ENCODE measurements around the gene LMAN2. TPM values are rescaled to one million over a fixed set of nuclear protein-coding genes. Genes with fewer than 3 reads are reported as not detected.

The LMAN2 gene
- total and polyA plus RNA-seq, 7 experiments from 2014 or later: 71.8 to 202 (median 102) TPM

DNA sequence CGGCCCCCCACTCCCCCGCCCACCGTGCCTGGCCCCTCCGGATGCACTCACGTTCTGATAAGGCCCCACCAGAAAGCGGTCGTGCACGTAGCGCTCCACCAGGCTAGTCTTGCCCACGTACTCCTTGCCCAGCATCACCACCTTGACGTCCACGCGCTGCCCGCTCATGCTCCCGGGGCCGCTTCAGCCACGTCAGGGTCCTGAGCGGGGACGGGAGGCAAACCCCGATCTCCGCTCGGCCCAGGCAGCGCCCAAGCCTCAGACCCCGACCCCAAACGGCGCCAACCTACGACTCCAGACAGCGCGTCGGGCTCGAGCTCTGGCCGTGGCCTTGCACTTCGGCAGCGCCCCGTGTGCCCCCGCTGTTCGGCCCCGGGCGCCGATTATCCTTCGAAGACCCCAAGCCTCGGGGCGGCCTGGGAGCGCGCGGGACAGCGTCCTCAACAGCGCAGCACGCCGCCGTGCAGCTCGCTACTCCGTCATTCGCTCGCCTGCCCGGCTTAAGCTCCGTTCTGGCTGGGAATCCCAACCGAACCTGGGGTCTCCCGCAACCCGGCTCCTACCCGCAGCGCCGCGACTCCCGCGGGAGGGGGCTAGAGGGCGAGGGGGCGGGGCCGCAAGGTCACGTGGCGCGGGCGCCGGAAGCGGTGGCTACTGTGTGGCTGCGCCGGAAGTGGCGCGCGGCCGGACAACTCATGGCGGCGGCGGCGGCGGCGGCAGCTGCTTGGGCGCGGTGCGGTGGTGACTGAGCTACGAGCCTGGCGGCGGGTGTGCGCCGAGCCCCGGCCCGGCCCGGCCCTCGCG, 48.1 kb downstream of the LMAN2 start, which contains the start of the genes PRELID1 and RAB24:
Gene PRELID1, plus strand, starts transcription at position 679 of the 804 bp plus-strand sequence. CDS start 187 bp downstream, outside the sequence.
Gene RAB24, minus strand, starts transcription at position 599 of the 804 bp plus-strand sequence. Its CDS starts 431 bp downstream, at position 168.
- POLR2A ChIA-PET: interaction anchor here (0.7 to 1.3 kb wide), 9 partner anchors 9 to 170 kb away, joined by 3 to 6 read pairs (median 3); partner anchors contain the start of genes MXD3 and NSD1
- H3K27ac Mint-ChIP-seq: peak within 1 kb of the TSS; percentile 73 to 96 (median 90)

DNA sequence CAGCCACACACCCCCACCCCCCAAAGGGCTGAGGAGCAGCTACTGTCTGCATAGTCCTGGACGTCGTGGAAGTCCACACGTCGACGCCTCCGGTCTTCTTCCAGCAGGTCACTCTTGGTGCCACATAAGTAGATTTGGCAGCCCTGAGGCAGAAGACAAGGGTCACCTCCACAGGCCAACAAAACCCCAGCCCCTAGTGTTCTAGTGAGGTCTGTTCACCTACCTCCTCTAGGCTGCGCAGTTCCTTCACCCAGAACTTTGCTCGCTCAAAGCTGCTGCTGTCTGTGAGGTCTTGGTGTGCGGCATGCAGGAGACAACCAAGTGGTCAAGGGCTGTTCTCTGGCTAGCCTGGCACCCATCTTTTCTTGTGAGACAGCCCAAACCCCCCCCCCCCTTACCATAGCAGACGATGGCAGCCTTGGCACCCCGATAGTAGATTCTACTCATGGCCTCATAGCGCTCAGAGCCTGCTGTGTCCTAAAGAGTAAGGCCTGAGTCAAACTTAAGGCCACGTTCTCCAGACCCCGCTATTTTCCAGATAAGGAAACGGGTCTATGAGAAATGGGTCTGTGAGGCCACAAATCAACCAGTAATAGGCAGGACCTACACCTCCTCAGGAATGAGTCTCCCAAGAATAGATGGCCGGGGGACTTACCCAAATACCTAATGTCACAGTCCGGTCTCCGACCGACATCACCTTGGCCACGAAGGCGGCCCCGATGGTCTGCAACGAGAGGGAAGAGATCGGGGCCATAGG, 48.9 kb downstream of the LMAN2 start:
- ChIA-PET POLR2A (interaction anchor here (0.8 to 1.3 kb wide), 5 partner anchors 8 to 168 kb away, joined by 3 to 6 read pairs (median 4); no protein-coding TSS in a partner anchor), CTCF (interaction anchor here (1.3 kb wide), 1 partner anchor 189 kb away, joined by 3 read pairs; no protein-coding TSS in a partner anchor)
- Histone ChIP-seq H3K36me3 (ENCODE audit: control insufficient read depth in 2 of 3, insufficient read depth in 3 of 3, low read length in 3 of 3) (peaks cover 0 to 19% (median 0%) of the 10 kb centered on the region in 3 experiments), H3K4me1 (ENCODE audit: control insufficient read depth in 2 of 2, insufficient read depth in 2 of 2, low read length in 2 of 2) (peaks cover 46 to 49% of the 10 kb centered on the region in 2 donors), H3K9me3 (ENCODE audit: control insufficient read depth in 2 of 3, low read length in 3 of 3) (no peaks in the 10 kb centered on the region), H3K27ac (ENCODE audit: low read depth, low read length) (peak overlapping the region; percentile 78), H3K27me3 (ENCODE audit: control insufficient read depth in 2 of 2, insufficient read depth in 2 of 2, low read length in 2 of 2) (no peaks in the 10 kb centered on the region), H3K4me3 (ENCODE audit: low read length) (peak overlapping the region; percentile 98)
- no peaks in the 10 kb centered on the region for H3K27me3 Mint-ChIP-seq
- peak overlapping the region; percentile 84 to 95 (median 88) for H3K4me3 Mint-ChIP-seq
- DNase-seq (no peak), ATAC-seq (no peak)
- peaks cover 0 to 2% (median 0%) of the 10 kb centered on the region in 11 donors for H3K9me3 Mint-ChIP-seq
- H3K4me1 Mint-ChIP-seq: peaks cover 52 to 83% (median 74%) of the 10 kb centered on the region in 7 donors
- intact Hi-C loops (cut with micrococcal nuclease): loop anchor here (1.0 to 10.0 kb wide), 7 partner anchors 9 to 855 kb away; partner anchors contain the start of genes FAF2 (in 1 of the 2), MXD3 (in 1 of the 2), NSD1 (in 1 of the 2) and RNF44 (in 1 of the 2)
- peaks cover 0 to 43% (median 3%) of the 10 kb centered on the region in 5 donors for H3K36me3 Mint-ChIP-seq
- H3K27ac Mint-ChIP-seq: peak overlapping the region; percentile 73 to 94 (median 88)

More for the DNA sequence above, 48.1 kb downstream of the LMAN2 start, which contains the start of the genes PRELID1 and RAB24:
- Mint-ChIP-seq H3K9me3 (peaks cover 0 to 2% (median 0%) of the 10 kb centered on the region in 11 donors), H3K4me1 (peaks cover 52 to 76% (median 74%) of the 10 kb centered on the region in 7 donors), H3K27me3 (no peaks in the 10 kb centered on the region), H3K36me3 (peaks cover 0 to 43% (median 3%) of the 10 kb centered on the region in 5 donors), H3K4me3 (peak within 1 kb of the TSS; percentile 84 to 95 (median 88))
- peaks cover 0 to 23% (median 0%) of the 10 kb centered on the region in 3 experiments for H3K36me3 ChIP-seq (ENCODE audit: control insufficient read depth in 2 of 3, insufficient read depth in 3 of 3, low read length in 3 of 3)
- DNase-seq (peak; percentile 78 to 95 (median 85)), ATAC-seq (peak; percentile 80)
- peaks cover 46 to 49% of the 10 kb centered on the region in 2 donors for H3K4me1 ChIP-seq (ENCODE audit: control insufficient read depth in 2 of 2, insufficient read depth in 2 of 2, low read length in 2 of 2)
- peak within 1 kb of the TSS; percentile 78 for H3K27ac ChIP-seq (ENCODE audit: low read depth, low read length)
- no peaks in the 10 kb centered on the region for H3K9me3 ChIP-seq (ENCODE audit: control insufficient read depth in 2 of 3, low read length in 3 of 3)
- peak within 1 kb of the TSS; percentile 98 for H3K4me3 ChIP-seq (ENCODE audit: low read length)
- intact Hi-C loops (cut with micrococcal nuclease): loop anchor here (1.0 to 10.0 kb wide), 7 partner anchors 8 to 856 kb away; partner anchors contain the start of genes FAF2 (in 1 of the 2), MXD3 (in 1 of the 2), NSD1 (in 1 of the 2) and RNF44 (in 1 of the 2)
- CTCF ChIA-PET: interaction anchor here (0.6 to 0.8 kb wide), 2 partner anchors 188 to 221 kb away, joined by 3 read pairs; no protein-coding TSS in a partner anchor
- H3K27me3 ChIP-seq (ENCODE audit: control insufficient read depth in 2 of 2, insufficient read depth in 2 of 2, low read length in 2 of 2): no peaks in the 10 kb centered on the region

DNA sequence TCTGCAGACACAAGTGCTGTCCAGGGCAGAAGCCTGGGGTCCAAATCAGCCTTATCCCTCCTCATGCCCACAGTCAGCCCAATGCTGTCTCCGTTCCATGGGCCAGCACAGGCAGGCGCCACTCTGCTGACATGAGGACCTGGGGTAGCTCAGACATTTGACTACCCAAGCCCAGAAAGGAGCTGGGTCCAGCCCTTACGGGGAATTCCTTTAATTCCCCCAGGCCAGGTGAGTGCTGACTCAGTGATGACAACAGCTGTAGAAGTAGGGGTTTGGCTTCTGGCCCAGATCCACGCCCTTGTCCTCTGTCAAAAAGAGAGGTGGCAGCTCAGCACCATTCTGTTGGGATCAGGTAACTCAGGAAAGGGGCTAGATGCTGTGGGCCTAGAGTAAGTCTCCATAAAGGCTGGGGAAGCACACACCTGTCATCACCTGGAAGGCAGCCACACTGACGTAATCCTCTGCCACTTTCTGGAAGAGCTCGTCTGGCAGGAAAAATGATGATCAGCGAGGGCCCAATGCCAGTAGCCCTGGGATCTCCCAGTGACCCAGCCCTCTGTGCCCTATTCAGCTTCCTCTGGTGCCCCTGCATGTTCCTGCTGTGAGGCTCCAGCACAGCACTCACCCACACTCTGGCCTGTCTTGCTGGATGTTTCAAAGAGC, 49.8 kb downstream of the LMAN2 start:
- ATAC-seq (no peak), DNase-seq (no peak)
- Histone ChIP-seq H3K4me1 (ENCODE audit: control insufficient read depth in 2 of 2, insufficient read depth in 2 of 2, low read length in 2 of 2) (peaks cover 50 to 52% of the 10 kb centered on the region in 2 donors), H3K27me3 (ENCODE audit: control insufficient read depth in 2 of 2, insufficient read depth in 2 of 2, low read length in 2 of 2) (no peaks in the 10 kb centered on the region), H3K36me3 (ENCODE audit: control insufficient read depth in 2 of 3, insufficient read depth in 3 of 3, low read length in 3 of 3) (peaks cover 0 to 10% (median 3%) of the 10 kb centered on the region in 3 experiments), H3K9me3 (ENCODE audit: control insufficient read depth in 2 of 3, low read length in 3 of 3) (no peaks in the 10 kb centered on the region), H3K27ac (ENCODE audit: low read depth, low read length) (peak overlapping the region; percentile 36), H3K4me3 (ENCODE audit: low read length) (no peak overlapping the region)
- no peaks in the 10 kb centered on the region for H3K27me3 Mint-ChIP-seq
- H3K4me3 Mint-ChIP-seq: peak overlapping the region; percentile 84 to 95 (median 88)
- peaks cover 0 to 2% (median 0%) of the 10 kb centered on the region in 11 donors for H3K9me3 Mint-ChIP-seq
- CTCF ChIA-PET: interaction anchor here (1.1 to 1.3 kb wide), 2 partner anchors 8 to 188 kb away, joined by 3 read pairs; no protein-coding TSS in a partner anchor
- POLR2A ChIA-PET: interaction anchor here (0.6 to 1.3 kb wide), 5 partner anchors 9 to 167 kb away, joined by 3 to 6 read pairs (median 4); no protein-coding TSS in a partner anchor
- peaks cover 58 to 86% (median 74%) of the 10 kb centered on the region in 7 donors for H3K4me1 Mint-ChIP-seq
- H3K36me3 Mint-ChIP-seq: peaks cover 0 to 42% (median 6%) of the 10 kb centered on the region in 5 donors
- intact Hi-C loops (cut with micrococcal nuclease): loop anchor here (2.0 to 10.0 kb wide), 5 partner anchors 167 to 854 kb away; partner anchors contain the start of genes FAF2 (in 1 of the 2), NSD1 (in 1 of the 2), RNF44 (in 1 of the 2) and UIMC1 (in 1 of the 2)
- H3K27ac Mint-ChIP-seq: peak overlapping the region; percentile 78 to 94 (median 87)

DNA sequence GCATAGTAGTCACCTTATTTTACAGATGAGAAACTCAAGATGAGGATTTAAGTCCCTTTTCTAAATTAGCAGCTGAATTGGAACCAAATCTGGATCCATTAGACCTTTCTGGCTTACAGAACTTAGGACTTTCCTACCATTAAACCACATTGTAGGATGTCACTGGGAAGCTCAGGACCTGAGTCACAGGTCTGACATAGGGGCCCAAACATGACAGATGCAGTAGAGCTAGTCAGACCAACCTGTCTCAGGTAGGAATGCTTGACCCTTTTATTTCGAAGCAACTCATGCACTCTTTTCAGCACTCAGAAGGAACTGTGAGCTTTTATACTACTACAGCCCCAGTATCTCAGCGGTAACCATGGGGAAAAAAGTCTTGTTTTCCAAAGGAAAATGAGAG, 50.5 kb downstream of the LMAN2 start:
- POLR2A ChIA-PET: interaction anchor here (0.6 to 4.2 kb wide), 5 partner anchors 8 to 107 kb away, joined by 3 to 18 read pairs (median 4); no protein-coding TSS in a partner anchor

DNA sequence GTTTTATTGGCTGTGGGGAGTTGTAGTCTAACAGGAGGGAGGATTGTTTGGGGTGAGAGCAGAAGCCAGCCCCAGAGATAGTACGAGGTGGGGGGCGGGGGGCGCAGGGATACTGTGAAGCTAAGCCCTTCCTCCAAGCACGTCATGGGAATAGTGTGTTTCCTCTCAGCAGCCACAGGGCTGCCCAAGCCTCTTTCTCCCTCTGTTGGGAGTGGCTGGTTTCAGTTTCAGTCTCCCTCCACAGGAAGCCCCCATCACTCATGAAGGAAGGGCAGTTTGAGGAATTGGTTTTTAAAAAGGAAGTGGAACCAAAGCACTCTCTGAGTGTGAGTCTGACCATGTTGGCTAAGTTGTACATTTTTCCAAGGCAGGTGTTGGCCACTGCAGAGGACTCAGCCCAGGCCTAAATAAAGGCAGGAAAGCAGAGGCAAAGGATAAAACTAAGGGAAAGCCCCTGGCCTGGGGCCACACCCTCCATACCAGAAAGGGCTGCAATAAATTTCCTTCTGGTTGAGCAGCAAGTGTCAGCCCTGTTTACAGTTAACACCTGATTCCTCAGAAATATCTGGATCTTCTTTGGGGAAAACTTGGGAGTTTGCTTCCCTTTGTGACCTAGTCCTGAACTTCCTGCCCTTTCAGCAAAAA, 51.1 kb downstream of the LMAN2 start:
- CTCF ChIA-PET: interaction anchor here (1.5 kb wide), 1 partner anchor 10 kb away, joined by 4 read pairs; no protein-coding TSS in a partner anchor
- peak overlapping the region; percentile 58 for H3K27ac ChIP-seq (ENCODE audit: low read depth, low read length)
- H3K9me3 ChIP-seq (ENCODE audit: control insufficient read depth in 2 of 3, low read length in 3 of 3): no peaks in the 10 kb centered on the region
- peaks cover 0 to 2% (median 0%) of the 10 kb centered on the region in 11 donors for H3K9me3 Mint-ChIP-seq
- peak overlapping the region; percentile 81 to 96 (median 88) for H3K27ac Mint-ChIP-seq
- intact Hi-C loops (cut with micrococcal nuclease): loop anchor here (1.0 to 10.0 kb wide), 6 partner anchors 166 to 853 kb away; partner anchors contain the start of genes FAF2 (in 1 of the 2), NSD1 (in 1 of the 2), RNF44 (in 1 of the 2) and TMED9 (in 1 of the 2)
- H3K4me1 ChIP-seq (ENCODE audit: control insufficient read depth in 2 of 2, insufficient read depth in 2 of 2, low read length in 2 of 2): peaks cover 57 to 58% of the 10 kb centered on the region in 2 donors
- H3K4me3 Mint-ChIP-seq: peak overlapping the region; percentile 10 to 95 (median 67)
- H3K36me3 ChIP-seq (ENCODE audit: control insufficient read depth in 2 of 3, insufficient read depth in 3 of 3, low read length in 3 of 3): peaks cover 0 to 4% (median 4%) of the 10 kb centered on the region in 3 experiments
- H3K4me1 Mint-ChIP-seq: peaks cover 63 to 87% (median 77%) of the 10 kb centered on the region in 7 donors
- ATAC-seq (peak; percentile 75), DNase-seq (peak in 7 of 9 donors; percentile 36 to 76 (median 42))
- H3K36me3 Mint-ChIP-seq: peaks cover 0 to 42% (median 8%) of the 10 kb centered on the region in 5 donors
- no peak overlapping the region for H3K4me3 ChIP-seq (ENCODE audit: low read length)
- POLR2A ChIA-PET: interaction anchor here (0.8 to 4.2 kb wide), 2 partner anchors 9 to 72 kb away, joined by 3 to 18 read pairs; no protein-coding TSS in a partner anchor
- no peaks in the 10 kb centered on the region for H3K27me3 ChIP-seq (ENCODE audit: control insufficient read depth in 2 of 2, insufficient read depth in 2 of 2, low read length in 2 of 2)
- H3K27me3 Mint-ChIP-seq: no peaks in the 10 kb centered on the region

More for the DNA sequence above, 50.5 kb downstream of the LMAN2 start:
- Mint-ChIP-seq H3K9me3 (peaks cover 0 to 2% (median 0%) of the 10 kb centered on the region in 11 donors), H3K27me3 (no peaks in the 10 kb centered on the region), H3K27ac (peak overlapping the region; percentile 81 to 96 (median 88)), H3K36me3 (peaks cover 0 to 42% (median 5%) of the 10 kb centered on the region in 5 donors), H3K4me1 (peaks cover 63 to 87% (median 77%) of the 10 kb centered on the region in 7 donors), H3K4me3 (peak overlapping the region; percentile 1 to 95 (median 60))
- Histone ChIP-seq H3K4me3 (ENCODE audit: low read length) (no peak overlapping the region), H3K9me3 (ENCODE audit: control insufficient read depth in 2 of 3, low read length in 3 of 3) (no peaks in the 10 kb centered on the region), H3K27ac (ENCODE audit: low read depth, low read length) (peak overlapping the region; percentile 58), H3K27me3 (ENCODE audit: control insufficient read depth in 2 of 2, insufficient read depth in 2 of 2, low read length in 2 of 2) (no peaks in the 10 kb centered on the region), H3K4me1 (ENCODE audit: control insufficient read depth in 2 of 2, insufficient read depth in 2 of 2, low read length in 2 of 2) (peaks cover 56 to 59% of the 10 kb centered on the region in 2 donors), H3K36me3 (ENCODE audit: control insufficient read depth in 2 of 3, insufficient read depth in 3 of 3, low read length in 3 of 3) (peaks cover 0 to 4% (median 3%) of the 10 kb centered on the region in 3 experiments)
- no peak for DNase-seq
- intact Hi-C loops (cut with micrococcal nuclease): loop anchor here (1.0 to 10.0 kb wide), 6 partner anchors 166 to 854 kb away; partner anchors contain the start of genes FAF2 (in 1 of the 2), NSD1 (in 1 of the 2), RNF44 (in 1 of the 2) and TMED9 (in 1 of the 2)
- CTCF ChIA-PET: interaction anchor here (1.1 to 1.3 kb wide), 2 partner anchors 9 to 187 kb away, joined by 3 read pairs; no protein-coding TSS in a partner anchor
- no peak for ATAC-seq
